DOHH2 (cell line): ENCODE results near the gene CCL13.

Experiments
- H3F3A ChIP-seq: fragments of 200-600 bp; sonication (generic), shearing (Covaris generic); 2 replicates; pipeline ENCODE4 v1.6.0; 2016; ENCODE audit warnings: antibody characterized with exemption, mild to moderate bottlenecking; ENCODE audit not compliant: control insufficient read depth, insufficient read depth
- H3K27ac ChIP-seq: fragments of 200-600 bp; sonication (generic); 2 replicates; pipeline ENCODE4 v1.5.1; 2014; ENCODE audit warnings: low read depth, mild to moderate bottlenecking, low read length, moderate library complexity
- H3K27me3 ChIP-seq: fragments of 200-600 bp; sonication (generic); 2 replicates; pipeline ENCODE4 v1.6.1; 2014; ENCODE audit warnings: mild to moderate bottlenecking, low read length, mixed read lengths; ENCODE audit not compliant: control insufficient read depth
- H3K36me3 ChIP-seq: fragments of 200-600 bp; sonication (generic); 2 replicates; pipeline ENCODE4 v1.6.1; 2014; ENCODE audit warnings: mild to moderate bottlenecking, low read length, moderate library complexity, mixed read lengths; ENCODE audit not compliant: control insufficient read depth
- H3K4me1 ChIP-seq: fragments of 200-600 bp; sonication (generic); 2 replicates; pipeline ENCODE4 v1.6.1; 2014; ENCODE audit warnings: mild to moderate bottlenecking, low read length, mixed read lengths; ENCODE audit not compliant: control insufficient read depth
- H3K4me2 ChIP-seq: fragments of 200-600 bp; sonication (generic); 2 replicates; pipeline ENCODE4 v1.6.0; 2014; ENCODE audit warnings: mild to moderate bottlenecking, low read length, moderate library complexity
- H3K4me3 ChIP-seq: fragments of 200-600 bp; sonication (generic); 2 replicates; pipeline ENCODE4 v1.5.1; 2014; ENCODE audit warnings: mild to moderate bottlenecking, low read length, mixed read lengths
- H3K79me2 ChIP-seq: fragments of 200-600 bp; sonication (generic); 2 replicates; pipeline ENCODE4 v1.6.1; 2014; ENCODE audit warnings: mild to moderate bottlenecking, low read length, mixed read lengths; ENCODE audit not compliant: control insufficient read depth
- H3K9me2 ChIP-seq: fragments of 200-600 bp; sonication (generic); replicated peaks from 2 replicates; pipeline ENCODE4 v1.6.1; 2014; ENCODE audit warnings: mild to moderate bottlenecking, low read length, mixed read lengths; ENCODE audit not compliant: control insufficient read depth
- H3K9me3 ChIP-seq: fragments of 200-600 bp; sonication (generic); 2 replicates; pipeline ENCODE4 v1.6.1; 2014; ENCODE audit warnings: antibody characterized with exemption, low read length, mixed read lengths; ENCODE audit not compliant: control insufficient read depth, insufficient read depth
- H4K20me1 ChIP-seq: fragments of 200-600 bp; sonication (generic); 2 replicates; pipeline ENCODE4 v1.6.0; 2014; ENCODE audit warnings: low read depth, mild to moderate bottlenecking, antibody characterized with exemption, low read length, moderate library complexity; ENCODE audit not compliant: control insufficient read depth, insufficient read depth
- CTCF ChIP-seq: fragments of 200-600 bp; sonication (generic); IDR thresholded peaks from one replicate; pipeline ENCODE4 v1.5.1; 2014; ENCODE audit warnings: antibody characterized with exemption, mild to moderate bottlenecking, low read depth, low read length; ENCODE audit not compliant: poor library complexity, severe bottlenecking
- EZH2phosphoT487 ChIP-seq: fragments of 200-600 bp; sonication (generic); IDR thresholded peaks from 2 replicates; pipeline ENCODE4 v1.6.1; 2017; ENCODE audit warnings: borderline replicate concordance, mild to moderate bottlenecking, antibody characterized with exemption, low read length, moderate library complexity, mixed read lengths

Gene CCL13

DNA sequence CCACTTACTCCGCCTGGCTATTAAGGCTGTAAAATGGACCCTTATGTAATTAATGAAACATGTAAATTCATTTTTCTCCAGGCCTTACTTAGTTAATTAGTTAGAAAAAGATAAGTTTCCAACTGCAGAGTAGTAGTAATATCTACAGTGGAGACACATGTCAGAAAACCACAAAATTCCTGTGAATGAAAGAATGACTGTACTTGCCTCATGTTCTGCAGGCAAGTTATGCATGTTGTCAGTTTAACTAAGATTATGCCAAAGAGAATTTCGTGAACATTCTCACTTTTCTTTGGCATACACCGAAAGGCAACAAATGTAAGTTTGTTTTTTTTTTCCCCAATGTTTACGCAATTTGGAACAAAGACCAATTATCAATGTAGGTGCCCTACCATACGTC is 23.6 kb downstream of the CCL13 start:
- no peaks in the 10 kb centered on the region for H3K79me2 ChIP-seq
- H3K4me2 ChIP-seq, result no peak overlapping the region
- H4K20me1 ChIP-seq, result no peaks in the 10 kb centered on the region
- H3K9me2 ChIP-seq, result no peaks in the 10 kb centered on the region
- no peak overlapping the region for H3K27ac ChIP-seq
- TF ChIP-seq EZH2phosphoT487 (no peak), CTCF (no peak)
- no peaks in the 10 kb centered on the region for H3K36me3 ChIP-seq
- H3F3A ChIP-seq, result peaks cover 3% of the 10 kb centered on the region; the same call in 1 of the 2 replicates
- no peak overlapping the region for H3K4me3 ChIP-seq
- peaks cover 52% of the 10 kb centered on the region for H3K27me3 ChIP-seq
- H3K9me3 ChIP-seq, result no peaks in the 10 kb centered on the region
- H3K4me1 ChIP-seq, result peaks cover 13% of the 10 kb centered on the region

- Histone ChIP-seq H3K36me3 (no peaks in the 10 kb centered on the region), H3K9me3 (no peaks in the 10 kb centered on the region), H3K4me2 (no peak overlapping the region), H3K9me2 (no peaks in the 10 kb centered on the region), H3K4me3 (no peak overlapping the region), H3K4me1 (peaks cover 13% of the 10 kb centered on the region), H4K20me1 (no peaks in the 10 kb centered on the region), H3K79me2 (no peaks in the 10 kb centered on the region), H3K27ac (no peak overlapping the region), H3F3A (peaks cover 3% of the 10 kb centered on the region; the same call in 1 of the 2 replicates), H3K27me3 (peaks cover 61% of the 10 kb centered on the region)
- no peak for TF ChIP-seq EZH2phosphoT487
- no peak for TF ChIP-seq CTCF
Observed at GRCh38 chr17:34382621-34383124, 26.4 kb downstream of the CCL13 start.

DNA sequence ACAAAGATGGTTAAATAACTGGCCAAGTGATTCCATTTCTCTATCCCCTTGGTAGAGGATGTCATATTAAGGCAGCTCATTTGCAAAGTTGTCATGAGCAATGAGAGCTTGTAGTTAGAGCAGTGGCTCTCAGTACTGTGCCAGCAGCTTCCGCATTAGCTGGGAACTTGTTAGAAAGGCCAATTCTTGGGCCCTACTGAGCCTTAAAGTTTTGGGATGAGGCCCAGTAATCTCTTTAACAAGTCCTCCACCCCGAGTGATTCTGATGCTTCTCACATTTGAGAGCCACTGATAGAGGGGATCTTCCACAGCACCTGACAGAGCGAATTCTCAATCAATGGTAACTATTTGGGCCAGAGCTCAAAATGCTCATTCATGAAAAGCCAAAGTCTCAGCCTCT is 26.9 kb downstream of the CCL13 start:
- Histone ChIP-seq H3K9me2 (no peaks in the 10 kb centered on the region), H3K27ac (no peak overlapping the region), H3K4me3 (no peak overlapping the region), H4K20me1 (no peaks in the 10 kb centered on the region), H3K9me3 (no peaks in the 10 kb centered on the region), H3K4me1 (peaks cover 11% of the 10 kb centered on the region), H3F3A (peaks cover 3% of the 10 kb centered on the region; the same call in 1 of the 2 replicates), H3K4me2 (no peak overlapping the region), H3K79me2 (no peaks in the 10 kb centered on the region), H3K36me3 (no peaks in the 10 kb centered on the region), H3K27me3 (peaks cover 61% of the 10 kb centered on the region)
- TF ChIP-seq EZH2phosphoT487 (no peak), CTCF (no peak)

DNA sequence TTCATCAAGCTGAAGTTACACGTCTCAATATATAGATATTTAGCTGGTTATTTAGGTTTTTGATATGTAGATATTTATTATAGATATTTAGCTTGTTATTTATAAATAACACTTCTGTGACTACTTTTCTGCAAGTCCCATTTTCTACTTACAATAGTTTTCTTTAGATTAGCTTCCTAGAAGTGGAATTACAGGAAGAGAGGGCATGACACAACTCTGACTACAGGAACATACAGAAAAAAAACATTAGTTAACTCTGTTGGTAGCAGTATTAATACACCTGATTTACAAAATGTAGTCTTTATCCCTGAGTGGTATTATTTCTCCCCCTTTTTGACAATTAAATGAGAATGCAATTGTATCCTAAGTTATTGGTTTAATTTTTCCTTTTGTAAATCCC is 28.0 kb downstream of the CCL13 start:
- H3K4me2 ChIP-seq, result no peak overlapping the region
- H3K9me3 ChIP-seq, result no peaks in the 10 kb centered on the region
- no peaks in the 10 kb centered on the region for H3K79me2 ChIP-seq
- no peaks in the 10 kb centered on the region for H3K36me3 ChIP-seq
- H3F3A ChIP-seq, result no peaks in the 10 kb centered on the region
- H3K4me1 ChIP-seq, result peaks cover under 1% of the 10 kb centered on the region; the same call in 1 of the 2 replicates
- no peak overlapping the region for H3K4me3 ChIP-seq
- H3K27ac ChIP-seq, result no peak overlapping the region
- no peaks in the 10 kb centered on the region for H3K9me2 ChIP-seq
- no peaks in the 10 kb centered on the region for H4K20me1 ChIP-seq
- TF ChIP-seq CTCF, result no peak
- TF ChIP-seq EZH2phosphoT487, result no peak
- peaks cover 57% of the 10 kb centered on the region for H3K27me3 ChIP-seq
